Measurements from ENCODE around the gene WDR7.

GRCh38 chr18:56825878-56826277, 174.7 kb downstream of the WDR7 start:
- no peak for TF ChIP-seq POLR2A (IDR thresholded peaks at IDR 0.05)
- TF ChIP-seq, protein P1, sequence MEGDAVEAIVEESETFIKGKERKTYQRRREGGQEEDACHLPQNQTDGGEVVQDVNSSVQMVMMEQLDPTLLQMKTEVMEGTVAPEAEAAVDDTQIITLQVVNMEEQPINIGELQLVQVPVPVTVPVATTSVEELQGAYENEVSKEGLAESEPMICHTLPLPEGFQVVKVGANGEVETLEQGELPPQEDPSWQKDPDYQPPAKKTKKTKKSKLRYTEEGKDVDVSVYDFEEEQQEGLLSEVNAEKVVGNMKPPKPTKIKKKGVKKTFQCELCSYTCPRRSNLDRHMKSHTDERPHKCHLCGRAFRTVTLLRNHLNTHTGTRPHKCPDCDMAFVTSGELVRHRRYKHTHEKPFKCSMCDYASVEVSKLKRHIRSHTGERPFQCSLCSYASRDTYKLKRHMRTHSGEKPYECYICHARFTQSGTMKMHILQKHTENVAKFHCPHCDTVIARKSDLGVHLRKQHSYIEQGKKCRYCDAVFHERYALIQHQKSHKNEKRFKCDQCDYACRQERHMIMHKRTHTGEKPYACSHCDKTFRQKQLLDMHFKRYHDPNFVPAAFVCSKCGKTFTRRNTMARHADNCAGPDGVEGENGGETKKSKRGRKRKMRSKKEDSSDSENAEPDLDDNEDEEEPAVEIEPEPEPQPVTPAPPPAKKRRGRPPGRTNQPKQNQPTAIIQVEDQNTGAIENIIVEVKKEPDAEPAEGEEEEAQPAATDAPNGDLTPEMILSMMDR (IDR thresholded peaks at IDR 0.05): no peak

Measured in testis (tissue), 2 donors.